HepG2 (cell line): ENCODE data around the gene DDRGK1. TPM values are rescaled to one million over a fixed set of nuclear protein-coding genes. Genes with fewer than 3 reads are reported as not detected.
A peak's percentile ranks its signal among the peaks of the same experiment; 100 is the strongest.

Source experiments
- ATF2 ChIP-seq: sonication (generic); formaldehyde crosslinking; IDR thresholded peaks from 2 replicates; pipeline ENCODE4 v1.4.0; 2020; ENCODE audit warnings: missing genetic modification reagents
- CENPBD1 ChIP-seq: sonication (generic); formaldehyde crosslinking; IDR thresholded peaks from 2 replicates; pipeline ENCODE4 v1.8.0; 2022; ENCODE audit warnings: missing genetic modification reagents, low read depth, mild to moderate bottlenecking, borderline replicate concordance
- DNMT1 ChIP-seq: sonication (generic); formaldehyde crosslinking; IDR thresholded peaks from 2 replicates; pipeline ENCODE4 v1.5.1; 2020; ENCODE audit warnings: mild to moderate bottlenecking, missing genetic modification reagents
- GTF2F1 ChIP-seq: fragments of 150-350 bp; IDR thresholded peaks from 2 replicates; pipeline ENCODE4 v1.6.1; 2014; ENCODE audit warnings: low read length
- HDAC1 ChIP-seq: sonication (generic); formaldehyde crosslinking; IDR thresholded peaks from 2 replicates; pipeline ENCODE4 v1.5.1; 2020; ENCODE audit warnings: mild to moderate bottlenecking, missing genetic modification reagents
- ISX ChIP-seq: sonication (generic); formaldehyde crosslinking; conservative IDR thresholded peaks from 2 replicates; pipeline ENCODE4 v1.5.0; 2020; ENCODE audit warnings: missing genetic modification reagents
- MLX ChIP-seq: IDR thresholded peaks from 2 replicates; pipeline ENCODE4 v1.6.1; 2016
- MXD4 ChIP-seq: IDR thresholded peaks from 2 replicates; pipeline ENCODE4 v1.6.1; 2016; ENCODE audit warnings: mild to moderate bottlenecking, missing biosample characterization, missing genetic modification reagents
- NFAT5 ChIP-seq: sonication (generic); formaldehyde crosslinking; IDR thresholded peaks from 2 replicates; pipeline ENCODE4 v1.4.0; 2020; ENCODE audit warnings: missing genetic modification reagents
- NFATC3 ChIP-seq: sonication (generic); formaldehyde crosslinking; IDR thresholded peaks from 2 replicates; pipeline ENCODE4 v1.5.1; 2020; ENCODE audit warnings: mild to moderate bottlenecking, missing genetic modification reagents
- NFE2 ChIP-seq: sonication (generic); formaldehyde crosslinking; IDR thresholded peaks from 2 replicates; pipeline ENCODE4 v1.4.0; 2020; ENCODE audit warnings: missing genetic modification reagents
- NFYC ChIP-seq: IDR thresholded peaks from 2 replicates; pipeline ENCODE4 v1.6.1; 2016; ENCODE audit warnings: missing genetic modification reagents, missing compliant biosample characterization
- SPEN ChIP-seq: sonication (generic); formaldehyde crosslinking; IDR thresholded peaks from 2 replicates; pipeline ENCODE4 v1.5.1; 2020; ENCODE audit warnings: low read depth, mild to moderate bottlenecking, missing genetic modification reagents
- ZFP90 ChIP-seq: sonication (generic); formaldehyde crosslinking; IDR thresholded peaks from 2 replicates; pipeline ENCODE4 v1.8.0; 2022; ENCODE audit warnings: missing genetic modification reagents, mild to moderate bottlenecking, inconsistent platforms, borderline replicate concordance
- ZNF510 ChIP-seq: sonication (generic); formaldehyde crosslinking; IDR thresholded peaks from 2 replicates; pipeline ENCODE4 v1.4.0; 2020; ENCODE audit warnings: low read depth, mild to moderate bottlenecking, missing genetic modification reagents
- ZNF549 ChIP-seq: sonication (generic); formaldehyde crosslinking; IDR thresholded peaks from 2 replicates; pipeline ENCODE4 v1.5.0; 2020; ENCODE audit warnings: missing genetic modification reagents
- ZNF674 ChIP-seq: sonication (generic); formaldehyde crosslinking; IDR thresholded peaks from 2 replicates; pipeline ENCODE4 v1.5.0; 2020; ENCODE audit warnings: low read depth, mild to moderate bottlenecking, missing genetic modification reagents
- ZNF768 ChIP-seq: sonication (generic); formaldehyde crosslinking; IDR thresholded peaks from 2 replicates; pipeline ENCODE4 v1.4.0; 2020; ENCODE audit warnings: missing genetic modification reagents
- ZNF770 ChIP-seq: sonication (generic); formaldehyde crosslinking; IDR thresholded peaks from 2 replicates; pipeline ENCODE4 v1.5.0; 2020; ENCODE audit warnings: mild to moderate bottlenecking, missing genetic modification reagents
- ZNF816 ChIP-seq: sonication (generic); formaldehyde crosslinking; IDR thresholded peaks from 2 replicates; pipeline ENCODE4 v1.8.0; 2022; ENCODE audit warnings: missing genetic modification reagents, mild to moderate bottlenecking, borderline replicate concordance
- polyA plus RNA-seq, 8 experiments: library from polyadenylated mRNA; depleted of rRNA in 3 of 8; stranded (reverse) in 7 of 8; unstranded in 1 of 8; fragments of >200 nt; fragmentation: Illumina TruSeq in 4 of 8; extraction: Trizol in 4 of 8; gene quantifications; 2 replicates each; pipeline versions ENCODE4 v1.2.1 to v1.2.3, GENCODE V29; 2011 to 2016; ENCODE audit warnings: low read depth in 4 of 8, missing spikeins in 1 of 8, mixed read lengths in 1 of 8; ENCODE audit not compliant: insufficient read depth in 1 of 8
- total RNA-seq, 5 experiments: library from RNA; depleted of rRNA; stranded (reverse); fragments of >200 nt; fragmentation: Illumina TruSeq; extraction: Trizol; gene quantifications; 2 replicates each; pipeline ENCODE4 v1.2.3, GENCODE V29; 2016; ENCODE audit warnings: low read depth in 1 of 5

The DDRGK1 gene
- total and polyA plus RNA-seq, 2 of the 13 experiments (the other 11 are each of a cell fraction or from before 2014, with no cell fraction given) = 96.7 to 149 TPM

- TF ChIP-seq ATF2 (CRISPR knock-in tag) (peak; percentile 83), ZNF770 (CRISPR knock-in tag) (peak; percentile 24; the same call in 1 of the 2 replicates), ZFP90 (peak; percentile 96; the same call in 1 of the 2 replicates), ZNF816 (CRISPR knock-in tag) (peak; percentile 96), CENPBD1 (CRISPR knock-in tag) (peak; percentile 21; the same call in 1 of the 2 replicates), MXD4 (CRISPR knock-in tag) (peak; percentile 55; the same call in 1 of the 2 replicates), ZNF549 (CRISPR knock-in tag) (0 out of 2 replicates have a peak, but pooled peaks have one; percentile 65), NFAT5 (peak; percentile 86), SPEN (CRISPR knock-in tag) (peak; percentile 96), MLX (CRISPR knock-in tag) (peak; percentile 18), GTF2F1 (no peak), NFATC3 (no peak; the same call in none of the 2 replicates), HDAC1 (CRISPR knock-in tag) (peak; percentile 67), NFYC (CRISPR knock-in tag) (no peak), ISX (CRISPR knock-in tag) (peak; percentile 88; the same call in 1 of the 2 replicates), ZNF510 (CRISPR knock-in tag) (peak; percentile 96), ZNF674 (0 out of 2 replicates have a peak, but pooled peaks have one; percentile 92), NFE2 (CRISPR knock-in tag) (no peak), ZNF768 (CRISPR knock-in tag) (peak; percentile 58; the same call in 1 of the 2 replicates), DNMT1 (CRISPR knock-in tag) (peak; percentile 88)
Measured at GRCh38 chr20:3204124-3204794, at the start of gene DDRGK1 (continued).
